HG03280 (cell line): Measurements from ENCODE around the gene CGGBP1.

ENCODE experiments used
- ATAC-seq: cut with Tn5 transposase; IDR thresholded peaks from one replicate; pipeline ENCODE4 v1.9.1; 2021; ENCODE audit warnings: mild to moderate bottlenecking, moderate library complexity; ENCODE audit not compliant: unreplicated experiment

CGGBP1 gene, protein sequence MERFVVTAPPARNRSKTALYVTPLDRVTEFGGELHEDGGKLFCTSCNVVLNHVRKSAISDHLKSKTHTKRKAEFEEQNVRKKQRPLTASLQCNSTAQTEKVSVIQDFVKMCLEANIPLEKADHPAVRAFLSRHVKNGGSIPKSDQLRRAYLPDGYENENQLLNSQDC

DNA sequence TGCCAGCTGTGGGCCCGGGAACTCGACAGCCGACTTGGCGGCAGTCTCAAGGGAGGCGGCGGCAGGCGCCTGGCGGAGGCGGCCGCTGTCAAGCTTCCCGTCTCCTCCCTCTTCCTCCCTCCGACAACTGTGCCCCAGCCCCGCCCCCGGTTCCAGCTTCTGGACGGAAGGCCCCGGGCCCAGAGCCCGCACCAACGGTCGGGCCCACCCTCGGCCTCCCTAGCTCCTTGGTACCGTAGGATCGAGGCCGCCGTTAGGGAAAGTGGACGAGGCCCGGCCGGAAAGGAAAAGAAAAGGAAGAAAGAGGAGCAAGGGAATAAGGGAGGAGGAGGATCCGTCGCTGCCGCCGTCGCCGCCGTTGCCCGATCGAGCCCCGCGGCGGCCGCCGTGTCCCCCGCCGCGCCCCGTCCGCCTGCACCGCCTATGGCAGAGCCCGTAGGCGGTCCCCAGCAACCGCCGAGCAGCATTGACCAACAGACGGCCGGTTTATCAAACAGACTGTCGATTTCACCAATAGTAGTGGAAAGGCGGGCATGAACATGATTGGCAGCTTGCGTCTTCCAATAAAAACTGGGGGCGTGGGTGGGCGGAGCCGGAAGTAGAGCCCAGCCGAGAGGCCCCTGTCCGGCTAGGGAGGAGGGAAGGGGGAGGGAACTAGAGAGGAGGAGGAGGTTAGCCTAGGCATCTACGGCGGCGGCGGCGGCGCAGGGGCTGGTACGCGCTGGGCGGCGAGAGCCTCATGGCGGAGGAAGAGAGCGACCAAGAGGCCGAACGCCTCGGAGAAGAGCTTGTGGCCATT, at the start of gene CGGBP1, which contains the start of gene ZNF654:
CGGBP1 (minus strand) TSS at position 425 of the 799 bp plus-strand sequence. CDS start 3,029 bp downstream, outside the sequence.
ZNF654 (plus strand) TSS at position 675 of the 799 bp plus-strand sequence; CDS start at position 740, 65 bp downstream.
- peak; percentile 95 for ATAC-seq

DNA sequence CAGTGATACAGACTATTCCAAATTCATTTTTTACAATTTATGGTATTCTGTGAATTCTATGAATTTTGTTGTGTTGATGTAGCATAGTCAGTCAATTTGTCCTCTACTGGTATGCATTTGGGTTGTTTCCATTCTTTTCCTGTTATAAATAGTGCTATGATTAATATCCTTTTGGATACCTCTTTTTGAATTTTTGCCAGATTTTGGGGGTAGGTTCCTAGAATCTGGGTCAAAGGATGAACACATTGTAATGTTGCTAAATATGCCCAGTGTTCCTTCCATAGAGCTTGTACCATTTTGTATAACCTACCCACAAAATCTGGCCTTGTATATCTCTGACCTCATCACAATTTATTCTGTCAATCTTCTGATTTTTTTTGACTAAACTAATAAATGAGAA, 46.5 kb upstream of the CGGBP1 start:
- ATAC-seq, result no peak

DNA sequence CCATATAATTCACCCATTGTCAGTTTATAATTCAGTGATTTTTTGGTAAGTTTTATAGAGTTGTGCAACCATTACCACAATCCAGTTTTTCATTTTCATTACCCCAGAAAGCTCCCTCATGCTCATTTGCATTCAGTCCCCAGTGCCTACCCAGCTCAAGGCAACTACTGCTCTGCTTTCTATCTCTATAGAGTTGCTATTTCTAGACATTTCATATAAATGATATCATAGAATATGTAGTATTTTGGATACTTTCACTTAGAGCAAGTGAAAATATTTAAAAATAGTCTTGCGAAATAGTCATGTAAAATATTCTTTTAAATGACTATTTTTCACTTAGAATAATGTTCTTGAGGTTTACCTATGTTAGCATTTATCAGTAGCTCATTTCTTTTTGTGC, 42.3 kb upstream of the CGGBP1 start:
- peak; percentile 59 for ATAC-seq

DNA sequence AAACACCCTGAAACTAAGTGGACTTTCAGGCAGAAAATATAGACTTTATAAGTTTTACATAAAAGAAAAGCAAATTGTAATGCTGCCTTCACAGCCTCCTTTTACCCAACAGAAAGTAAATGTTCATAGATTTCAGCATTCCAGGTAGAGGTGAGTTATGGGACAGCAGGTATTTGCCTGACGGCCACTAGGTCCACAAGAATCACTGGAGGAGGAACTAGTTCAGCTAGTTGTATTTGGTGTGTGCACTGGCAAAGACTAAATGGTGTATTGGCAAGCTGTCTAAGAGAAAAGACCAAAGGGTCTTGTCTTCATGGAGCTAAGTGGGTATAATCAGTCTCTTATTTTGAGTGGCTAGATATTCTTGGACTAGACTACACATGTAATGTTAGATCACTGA, 34.5 kb upstream of the CGGBP1 start:
- no peak for ATAC-seq

DNA sequence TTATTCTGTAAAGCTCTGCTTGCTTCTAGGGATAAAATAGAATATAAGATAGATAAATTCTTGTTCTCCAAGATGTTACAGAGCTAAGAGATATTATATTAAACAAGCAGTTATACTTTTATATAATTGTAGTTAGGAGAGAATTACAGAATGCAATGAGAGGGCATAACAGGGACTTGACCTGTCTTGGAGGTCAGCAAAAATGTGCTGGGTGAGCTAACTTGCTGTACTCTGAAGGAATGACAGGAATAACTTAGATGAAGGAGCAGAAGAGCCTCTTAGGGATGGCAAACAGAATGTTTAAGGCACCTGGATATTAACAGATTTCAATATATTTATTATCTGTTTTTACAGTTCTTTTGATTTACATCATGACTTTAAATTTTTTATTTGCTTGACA, 33.5 kb upstream of the CGGBP1 start:
- no peak for ATAC-seq

DNA sequence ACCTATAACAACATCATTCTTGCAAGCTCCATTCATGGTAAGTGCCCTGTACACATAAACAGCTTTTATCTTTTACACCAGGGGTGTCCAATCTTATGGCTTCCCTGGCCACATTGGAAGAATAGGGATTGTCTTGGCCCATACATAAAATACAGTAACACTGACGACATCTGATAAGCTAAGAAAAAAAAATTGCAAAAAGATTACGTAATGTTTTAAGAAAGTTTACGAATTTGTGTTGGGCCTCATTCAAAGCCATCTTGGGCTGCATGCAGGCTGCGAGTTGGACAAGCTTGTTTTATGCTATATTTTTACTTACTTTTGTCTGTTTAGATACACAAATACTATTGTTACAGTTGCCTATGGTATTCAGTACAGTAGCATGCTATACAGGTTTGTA, 31.9 kb upstream of the CGGBP1 start:
- no peak for ATAC-seq

DNA sequence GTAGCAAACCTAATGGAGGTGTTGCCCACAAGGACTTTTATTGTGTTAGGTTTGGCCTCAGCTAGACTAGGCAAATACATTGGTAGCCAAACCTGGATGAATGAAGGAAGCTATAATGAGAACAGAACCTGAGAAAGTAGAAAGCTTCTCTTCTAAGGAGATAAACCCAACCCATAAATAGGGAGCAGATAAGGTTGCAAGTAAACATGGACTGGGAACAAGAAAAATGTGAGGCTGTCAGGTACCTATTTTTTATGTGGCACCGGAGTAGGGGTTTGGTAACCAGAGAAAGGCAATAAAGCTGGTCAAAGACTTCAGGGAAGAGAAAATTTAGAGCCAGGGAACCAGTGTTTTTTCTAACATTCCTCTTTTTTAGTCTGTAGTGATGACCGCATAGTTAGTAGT, 25.3 kb upstream of the CGGBP1 start:
- ATAC-seq, result no peak

DNA sequence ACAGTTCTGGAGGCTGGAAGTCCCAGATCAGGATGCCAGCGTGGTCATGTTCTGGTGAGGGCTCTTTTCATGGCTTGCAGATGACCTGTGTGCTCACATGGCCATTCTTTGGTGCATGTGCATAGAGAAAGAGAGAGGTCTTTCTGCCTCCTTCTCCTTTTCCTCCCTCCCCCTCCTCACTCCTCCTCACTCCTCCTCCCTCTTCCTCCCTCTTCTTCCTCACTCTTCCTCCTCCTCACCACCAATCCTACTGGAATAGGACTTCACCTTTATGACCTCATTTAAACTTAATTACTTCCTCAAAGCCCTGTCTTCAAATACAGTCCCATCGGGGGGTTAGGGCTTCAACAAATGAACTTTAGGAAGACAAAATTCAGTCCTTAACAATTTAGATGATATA, 24.0 kb upstream of the CGGBP1 start:
- no peak for ATAC-seq

DNA sequence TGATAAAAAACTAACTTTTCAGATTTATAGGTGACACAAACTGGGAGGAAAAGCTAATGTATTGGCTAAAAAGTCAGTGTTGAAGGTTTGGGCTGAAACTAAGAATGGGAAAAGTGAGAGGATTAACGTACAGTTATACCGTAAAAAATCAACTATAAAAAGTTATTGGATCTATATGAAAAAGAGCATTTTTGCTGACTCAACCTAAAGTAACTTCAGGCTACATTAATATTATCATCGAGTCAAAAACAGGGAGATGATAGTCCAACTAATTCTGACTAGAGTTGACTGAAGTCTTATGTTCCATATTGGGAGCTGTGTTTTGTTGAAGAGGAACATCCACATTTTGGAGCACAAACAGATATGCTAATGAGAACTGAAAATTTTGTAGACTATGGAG, 20.1 kb upstream of the CGGBP1 start:
- ATAC-seq, result no peak

DNA sequence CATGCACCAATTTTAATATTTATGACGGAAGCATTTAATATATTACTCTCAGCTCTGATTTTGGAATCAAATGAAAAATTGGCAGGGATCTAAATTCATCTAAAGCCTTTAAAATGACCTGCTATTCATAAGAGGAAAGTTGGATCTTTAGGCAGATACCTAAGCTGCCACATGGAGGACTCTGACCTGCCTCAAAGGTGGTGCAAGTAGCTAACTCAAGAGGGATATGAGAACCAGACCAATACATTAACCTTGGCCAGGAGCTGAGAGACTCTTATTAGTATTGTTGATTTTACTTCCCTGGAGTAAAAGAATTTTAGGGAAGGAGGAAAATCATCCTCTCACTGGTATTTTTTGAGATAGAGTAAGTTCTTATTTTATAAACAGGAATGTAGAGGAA, 17.9 kb upstream of the CGGBP1 start:
- ATAC-seq, result no peak

DNA sequence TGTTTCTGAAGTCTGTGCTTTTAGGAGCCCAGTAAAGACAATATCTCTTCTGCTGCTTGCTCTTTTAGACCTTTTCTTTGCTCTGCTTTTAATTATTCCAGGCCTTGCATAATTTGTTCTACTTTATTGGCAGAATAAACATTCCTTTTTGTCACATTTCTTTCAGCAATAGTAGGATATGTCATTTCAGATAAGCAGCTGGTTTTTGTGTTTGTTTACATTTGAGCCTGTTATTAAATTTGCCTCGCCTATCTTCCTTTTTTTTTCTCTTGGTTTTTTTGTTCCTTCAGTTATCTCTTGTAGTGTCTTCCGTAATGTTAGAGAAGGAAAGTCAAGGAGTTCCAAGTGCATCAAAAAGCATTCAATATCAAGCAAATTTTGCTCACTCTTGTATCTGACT, 16.7 kb upstream of the CGGBP1 start:
- ATAC-seq, result no peak

DNA sequence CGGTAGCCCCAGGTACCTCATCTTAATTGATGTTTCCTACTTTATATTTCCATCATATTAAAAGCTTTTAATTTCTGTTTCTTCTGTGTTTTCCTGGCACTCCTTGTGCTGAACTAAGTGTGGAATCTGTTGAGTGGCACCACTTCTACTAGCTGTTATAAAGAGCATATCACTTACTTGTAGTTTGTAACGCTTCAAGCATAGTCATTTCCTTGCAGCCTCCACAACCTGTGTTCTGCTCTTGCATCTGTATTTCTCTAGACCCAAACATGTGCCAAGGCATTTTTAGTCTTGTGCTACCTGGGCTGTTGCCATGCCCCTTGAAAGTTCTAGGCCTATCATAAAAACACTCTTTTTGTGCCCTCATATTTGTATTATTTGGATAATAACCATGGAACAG, 16.3 kb upstream of the CGGBP1 start:
- no peak for ATAC-seq

DNA sequence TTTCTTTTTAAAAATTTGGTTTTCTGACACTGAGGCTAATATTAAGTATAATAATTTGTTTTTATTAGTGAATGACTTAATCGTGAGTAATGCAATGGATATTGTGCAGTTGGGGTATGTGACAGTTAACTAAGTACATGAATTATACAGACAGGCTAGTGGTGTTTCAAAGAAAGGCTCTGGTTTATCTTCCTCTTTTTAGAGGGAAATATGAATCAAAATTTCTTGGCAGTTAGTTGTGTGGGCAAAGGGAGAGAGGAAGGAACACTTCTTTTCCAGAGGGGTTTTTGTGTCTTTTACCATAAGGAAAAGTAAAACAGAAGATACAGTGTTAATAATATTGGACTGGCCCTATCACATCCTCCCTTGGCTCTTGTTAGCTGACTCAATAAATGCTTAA, 2.9 kb upstream of the CGGBP1 start:
- ATAC-seq, result no peak

DNA sequence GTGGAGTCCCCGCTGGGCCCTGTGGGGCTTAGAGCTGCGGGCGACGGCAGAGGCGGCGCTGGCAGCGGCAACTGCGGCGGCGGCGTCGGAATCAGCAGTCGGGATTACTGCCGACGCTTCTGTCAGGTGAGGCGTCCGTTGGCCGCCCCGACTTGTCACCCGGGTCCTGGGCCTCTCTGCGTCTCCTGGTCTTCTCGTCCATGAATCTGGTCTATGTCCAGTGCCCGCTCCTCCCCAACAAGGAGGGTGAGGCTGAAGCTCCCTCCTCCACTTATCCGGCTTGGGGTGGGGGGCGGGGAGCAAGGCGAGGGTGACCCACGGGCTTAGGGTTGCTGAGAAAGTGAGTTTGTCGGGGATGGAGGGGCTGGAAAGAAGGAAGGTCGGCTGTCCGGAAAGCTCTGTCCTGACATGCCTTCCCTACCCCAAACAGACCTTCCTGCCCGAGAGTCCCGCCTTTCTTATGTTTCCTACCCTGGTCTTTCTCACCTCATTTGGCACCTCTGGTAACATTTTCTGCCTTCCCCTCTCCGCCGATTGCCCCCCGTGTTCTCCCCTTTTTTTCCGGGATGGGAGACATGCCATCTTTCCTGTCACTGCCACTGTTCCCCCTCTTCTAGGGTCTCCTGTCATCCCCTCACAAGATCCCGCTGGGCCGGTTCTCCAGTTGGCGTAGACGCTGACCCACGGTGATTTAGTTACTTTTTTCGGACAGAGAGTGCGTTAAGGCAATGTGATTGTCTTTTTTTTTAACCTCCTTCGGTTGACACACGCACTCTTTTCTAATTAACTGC, 770 bp upstream of the CGGBP1 start:
- ATAC-seq, result no peak

DNA sequence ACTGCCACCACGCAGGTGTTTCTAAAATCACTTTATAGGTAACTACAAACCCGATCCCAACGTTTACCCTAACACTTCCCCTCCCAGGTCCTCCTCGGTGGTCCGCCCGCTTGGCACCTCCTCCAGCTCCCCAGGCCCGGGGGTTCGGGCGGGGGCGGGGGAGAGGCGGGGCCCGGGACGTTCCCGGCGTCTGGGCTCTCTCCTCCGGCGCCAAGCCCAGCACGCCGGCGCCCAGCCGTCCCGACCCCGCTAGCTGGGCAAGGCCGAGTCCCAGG, 562 bp downstream of the CGGBP1 start:
- ATAC-seq, result no peak

DNA sequence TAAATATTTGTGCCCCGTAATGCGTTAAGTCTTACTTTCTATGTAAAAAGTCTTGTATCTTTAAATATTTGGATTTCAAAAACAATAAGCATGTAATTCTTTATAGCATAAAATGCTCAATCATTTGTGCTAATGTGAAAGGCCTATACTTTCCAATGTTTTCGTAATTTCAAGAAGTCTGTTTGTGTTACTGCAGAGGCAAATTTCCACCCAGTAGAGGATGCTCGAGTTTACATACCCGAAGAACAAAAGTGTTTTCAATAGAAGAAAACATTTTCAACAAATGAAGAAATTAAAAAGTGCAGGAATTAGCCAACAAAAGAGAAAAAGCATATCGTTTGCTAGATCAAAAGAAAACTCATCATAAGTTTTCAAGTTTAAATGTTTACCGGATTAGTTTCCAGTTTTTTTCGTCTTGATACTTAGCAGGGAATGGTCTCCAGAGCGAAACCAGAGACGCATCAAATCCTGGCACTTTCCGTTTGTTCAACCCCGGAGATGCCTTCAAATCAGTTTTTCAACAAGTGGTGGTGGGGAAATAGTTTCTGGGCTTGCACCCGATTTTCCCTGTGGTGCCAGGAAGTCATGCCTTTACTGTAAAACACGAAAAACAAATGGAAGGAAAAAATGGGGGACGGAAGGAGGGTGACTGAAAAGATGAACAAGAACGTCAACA, 1.0 kb downstream of the CGGBP1 start:
- no peak for ATAC-seq

DNA sequence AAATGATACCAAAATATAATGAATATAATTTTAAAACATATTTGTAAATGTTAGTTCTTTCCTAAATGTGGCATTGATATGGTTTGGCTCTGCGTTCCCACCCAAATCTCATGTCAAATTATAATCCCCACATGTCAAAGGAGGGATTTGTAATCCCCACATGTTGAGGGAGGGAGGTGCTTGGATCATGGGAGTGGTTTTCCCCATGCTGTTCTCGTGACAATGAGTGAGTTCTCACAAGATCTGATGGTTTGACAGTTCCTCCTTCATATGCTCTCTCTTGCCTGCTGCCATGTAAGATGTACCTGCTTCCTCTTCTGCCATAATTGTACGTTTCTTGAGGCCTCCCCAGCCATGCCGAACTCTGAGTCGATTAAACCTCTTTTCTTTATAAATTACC, 12.0 kb downstream of the CGGBP1 start:
- ATAC-seq, result no peak

DNA sequence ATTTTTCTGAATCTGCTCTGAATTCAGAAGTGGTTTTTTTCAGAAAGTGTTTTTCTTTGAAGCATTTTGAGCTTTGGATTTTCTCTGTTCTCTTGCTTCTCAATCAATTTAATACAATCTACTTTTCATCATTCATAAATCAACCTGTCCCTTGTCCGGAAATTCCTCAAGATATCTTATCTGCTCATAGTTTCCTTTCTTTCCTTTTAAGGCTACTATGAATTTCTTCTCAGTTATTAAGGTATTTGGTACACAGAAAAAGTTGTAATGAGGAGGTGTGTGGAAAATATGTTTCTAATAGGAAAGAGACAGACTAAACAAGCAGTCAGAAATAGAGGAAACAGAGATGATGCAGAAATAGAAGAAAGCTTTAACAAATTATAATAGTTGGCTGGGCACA, 14.4 kb downstream of the CGGBP1 start:
- no peak for ATAC-seq

DNA sequence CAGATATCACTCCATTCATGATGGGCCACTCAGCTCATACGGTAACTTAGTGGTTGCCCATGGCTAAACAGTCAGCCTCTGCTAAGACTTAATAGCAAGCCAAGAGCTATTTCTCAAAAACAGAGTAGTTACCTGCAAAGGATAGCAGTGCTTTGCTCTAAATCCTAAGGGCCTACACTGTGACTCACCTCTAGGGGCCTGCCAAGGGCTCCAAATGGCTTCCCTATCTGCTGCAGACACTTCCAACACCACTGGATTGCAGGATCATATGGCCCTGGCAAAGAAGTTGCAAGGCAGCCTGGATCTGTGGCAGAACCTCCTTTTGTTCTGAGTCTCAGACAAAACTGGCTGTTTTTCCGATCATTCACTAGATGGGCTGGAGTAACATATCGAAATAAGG, 17.8 kb downstream of the CGGBP1 start:
- no peak for ATAC-seq

DNA sequence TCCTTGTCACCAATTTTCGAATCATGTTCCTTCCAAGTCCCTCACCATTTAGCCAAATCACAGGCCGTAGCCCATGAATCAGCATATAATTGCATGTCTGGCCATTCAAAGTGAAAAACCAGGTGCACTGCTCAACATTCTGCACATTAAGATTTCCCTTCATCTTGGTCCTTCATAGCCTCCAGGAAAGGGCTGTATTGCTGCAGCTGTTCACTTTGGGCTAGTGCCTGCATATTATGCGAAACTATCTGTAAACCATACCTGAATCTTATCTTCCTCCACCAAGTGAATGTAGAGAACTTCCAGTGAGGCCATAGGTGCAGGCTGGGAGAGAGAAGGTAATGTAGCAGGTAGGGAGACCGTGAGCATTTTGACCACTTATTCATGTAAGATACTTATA, 18.3 kb downstream of the CGGBP1 start:
- no peak for ATAC-seq

DNA sequence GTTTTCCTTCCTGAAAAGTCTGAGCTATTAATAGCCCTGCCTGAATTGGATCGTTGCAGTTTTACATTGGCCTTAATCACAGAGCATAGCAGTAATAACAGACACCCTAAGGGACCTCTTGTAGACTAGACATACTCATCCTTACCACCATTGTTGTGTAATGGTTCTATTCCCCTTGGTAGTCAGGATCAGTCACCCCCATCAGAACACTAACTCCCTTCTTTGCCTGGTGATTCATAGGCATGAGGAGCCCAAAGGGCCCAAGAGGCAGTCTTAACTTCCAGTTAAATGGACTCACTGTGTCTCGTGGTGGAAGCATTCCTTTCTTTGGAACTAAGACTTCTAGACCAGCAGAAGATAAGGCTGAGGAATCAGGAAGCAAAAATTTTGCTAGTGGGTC, 20.2 kb downstream of the CGGBP1 start:
- no peak for ATAC-seq

DNA sequence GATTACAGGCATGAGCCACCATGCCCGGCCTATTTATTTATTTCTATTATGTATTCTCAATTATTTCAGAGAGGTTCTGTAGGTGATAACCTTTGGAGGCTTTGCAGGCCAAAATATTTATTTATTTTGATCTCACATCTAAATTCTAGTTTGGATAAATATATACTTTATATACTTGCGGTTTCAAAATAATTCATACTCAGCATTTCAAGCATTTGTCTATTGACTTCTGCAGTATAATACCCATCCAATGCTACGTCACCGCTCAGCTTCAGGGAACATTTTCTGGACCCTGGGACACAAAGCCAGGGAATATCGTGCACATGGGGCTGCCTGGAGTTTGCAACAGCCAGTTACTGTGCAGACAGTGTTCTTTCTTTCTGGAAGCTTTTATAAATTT, 22.6 kb downstream of the CGGBP1 start:
- no peak for ATAC-seq
